Measurements from ENCODE around the gene C1QB.

DNA sequence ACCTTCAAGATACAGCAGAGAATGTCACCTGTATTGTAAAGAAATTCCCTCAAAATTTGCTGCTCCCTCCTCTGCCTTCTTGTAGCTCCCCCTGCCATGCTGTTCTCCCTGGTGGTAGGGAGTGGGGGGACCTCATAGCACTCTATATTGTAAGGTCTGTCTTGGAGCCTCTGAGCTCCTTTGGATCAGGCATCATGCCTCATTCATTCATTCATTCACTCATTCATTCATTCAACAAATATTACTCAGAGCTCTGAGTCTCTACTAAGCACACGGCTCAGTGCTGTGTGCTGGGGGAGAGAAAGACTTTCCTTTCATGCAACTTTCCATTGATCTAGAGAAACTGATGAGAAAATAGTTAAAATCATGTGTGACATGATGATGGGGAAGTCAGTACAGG, 30.5 kb downstream of the C1QB start:
- TF ChIP-seq, protein P1, sequence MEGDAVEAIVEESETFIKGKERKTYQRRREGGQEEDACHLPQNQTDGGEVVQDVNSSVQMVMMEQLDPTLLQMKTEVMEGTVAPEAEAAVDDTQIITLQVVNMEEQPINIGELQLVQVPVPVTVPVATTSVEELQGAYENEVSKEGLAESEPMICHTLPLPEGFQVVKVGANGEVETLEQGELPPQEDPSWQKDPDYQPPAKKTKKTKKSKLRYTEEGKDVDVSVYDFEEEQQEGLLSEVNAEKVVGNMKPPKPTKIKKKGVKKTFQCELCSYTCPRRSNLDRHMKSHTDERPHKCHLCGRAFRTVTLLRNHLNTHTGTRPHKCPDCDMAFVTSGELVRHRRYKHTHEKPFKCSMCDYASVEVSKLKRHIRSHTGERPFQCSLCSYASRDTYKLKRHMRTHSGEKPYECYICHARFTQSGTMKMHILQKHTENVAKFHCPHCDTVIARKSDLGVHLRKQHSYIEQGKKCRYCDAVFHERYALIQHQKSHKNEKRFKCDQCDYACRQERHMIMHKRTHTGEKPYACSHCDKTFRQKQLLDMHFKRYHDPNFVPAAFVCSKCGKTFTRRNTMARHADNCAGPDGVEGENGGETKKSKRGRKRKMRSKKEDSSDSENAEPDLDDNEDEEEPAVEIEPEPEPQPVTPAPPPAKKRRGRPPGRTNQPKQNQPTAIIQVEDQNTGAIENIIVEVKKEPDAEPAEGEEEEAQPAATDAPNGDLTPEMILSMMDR (IDR thresholded peaks at IDR 0.05): no peak
- TF ChIP-seq POLR2A (IDR thresholded peaks at IDR 0.05) (no peak), POLR2AphosphoS5 (IDR thresholded peaks at IDR 0.05; ENCODE audit: insufficient read depth in 1 of 2, low read depth in 1 of 2) (no peak)

All from vagina (tissue), 2 donors.